H1 (cell line): ENCODE data around the gene SCFD1. TPM values are rescaled to one million over a fixed set of nuclear protein-coding genes. Genes with fewer than 3 reads are reported as not detected.

Source experiments
- BCL11A ChIP-seq, 2 experiments: IDR thresholded peaks; one replicate each; pipeline ENCODE4 v1.6.1; 2011; ENCODE audit warnings: low read depth in 2 of 2, low read length in 2 of 2, mild to moderate bottlenecking in 2 of 2
- CHD1 ChIP-seq: IDR thresholded peaks from 2 replicates; pipeline ENCODE4 v1.6.1; 2012; ENCODE audit warnings: low read depth, low read length, improper control_type of control experiment
- polyA plus RNA-seq, 7 experiments: library from polyadenylated mRNA; depleted of rRNA in 3 of 7; stranded (reverse) in 5 of 7; unstranded in 2 of 7; fragments of >200 nt in 5 of 7; fragments of 200-250 nt in 2 of 7; gene quantifications; 1 replicate in 5 of 7; 2 replicates in 1 of 7; 4 replicates in 1 of 7; pipeline versions ENCODE4 v1.2.1 to v1.2.3, GENCODE V29; 2011 to 2013; ENCODE audit warnings: missing spikeins in 2 of 7, mixed read lengths in 2 of 7
- total RNA-seq: library from RNA; stranded (reverse); fragmentation: NEBNext Ultra II Directional; extraction: Animal tissue kit (Norgen Biotek cat#: 25700); gene quantifications from 2 replicates; pipeline ENCODE4 v1.2.1, GENCODE V29; 2021
- TF ChIP-seq, protein P1 (sequence below): fragments of 300-600 bp; sonication (generic); IDR thresholded peaks from 2 replicates; pipeline ENCODE4 v1.7.1; 2012; ENCODE audit warnings: low read length, moderate library complexity, mild to moderate bottlenecking, inconsistent platforms; ENCODE audit not compliant: insufficient replicate concordance

SCFD1 gene
- total and polyA plus RNA-seq, 2 of the 8 experiments (the other 6 are each of a cell fraction or from before 2014, with no cell fraction given): 32.8 to 64.5 TPM

DNA sequence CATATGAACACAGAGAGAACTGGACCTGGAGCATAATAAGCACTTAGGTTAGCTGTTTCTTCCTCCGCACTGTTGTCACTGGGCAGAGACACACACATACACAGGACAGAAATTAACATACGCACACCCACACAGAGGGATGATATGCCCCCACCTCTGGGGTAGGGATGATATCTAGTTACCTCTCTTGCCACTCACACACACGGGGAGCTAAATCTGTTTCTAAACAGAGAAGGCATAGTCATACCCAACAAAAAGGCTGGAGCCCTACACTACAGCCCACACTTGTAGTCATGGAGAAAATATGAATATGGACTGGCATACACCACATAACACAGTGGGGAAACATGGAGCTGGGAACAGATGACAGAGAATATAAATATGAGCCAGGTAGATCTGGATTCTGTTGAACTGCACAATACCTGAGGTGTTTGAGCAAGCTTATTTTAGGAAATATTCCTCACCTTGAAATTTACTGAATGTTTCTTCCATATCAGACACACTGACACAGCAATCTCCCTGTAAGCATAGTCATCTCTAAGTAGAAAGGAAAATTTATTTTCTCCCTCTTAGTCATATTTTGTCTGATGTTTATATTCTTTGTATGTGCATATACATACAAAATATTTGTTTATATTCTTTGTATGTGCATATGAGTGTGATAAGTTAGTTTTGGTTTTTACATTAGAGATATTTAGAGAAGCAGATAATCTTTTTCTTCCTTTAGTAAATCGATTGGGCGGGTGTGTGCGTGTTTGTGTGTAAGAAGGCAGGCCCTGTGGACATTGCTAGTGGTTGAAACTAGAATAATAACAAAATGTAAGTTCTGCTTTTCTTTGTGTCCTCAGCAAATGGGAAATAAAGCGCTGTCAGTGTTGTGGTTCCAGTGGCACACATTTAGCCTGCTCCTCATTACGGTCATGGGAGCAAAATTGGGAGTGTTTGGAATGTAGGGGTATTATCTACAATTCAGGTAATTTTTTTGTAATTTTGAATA is 20.9 kb upstream of the SCFD1 start (continued):
- TF ChIP-seq, protein P1, sequence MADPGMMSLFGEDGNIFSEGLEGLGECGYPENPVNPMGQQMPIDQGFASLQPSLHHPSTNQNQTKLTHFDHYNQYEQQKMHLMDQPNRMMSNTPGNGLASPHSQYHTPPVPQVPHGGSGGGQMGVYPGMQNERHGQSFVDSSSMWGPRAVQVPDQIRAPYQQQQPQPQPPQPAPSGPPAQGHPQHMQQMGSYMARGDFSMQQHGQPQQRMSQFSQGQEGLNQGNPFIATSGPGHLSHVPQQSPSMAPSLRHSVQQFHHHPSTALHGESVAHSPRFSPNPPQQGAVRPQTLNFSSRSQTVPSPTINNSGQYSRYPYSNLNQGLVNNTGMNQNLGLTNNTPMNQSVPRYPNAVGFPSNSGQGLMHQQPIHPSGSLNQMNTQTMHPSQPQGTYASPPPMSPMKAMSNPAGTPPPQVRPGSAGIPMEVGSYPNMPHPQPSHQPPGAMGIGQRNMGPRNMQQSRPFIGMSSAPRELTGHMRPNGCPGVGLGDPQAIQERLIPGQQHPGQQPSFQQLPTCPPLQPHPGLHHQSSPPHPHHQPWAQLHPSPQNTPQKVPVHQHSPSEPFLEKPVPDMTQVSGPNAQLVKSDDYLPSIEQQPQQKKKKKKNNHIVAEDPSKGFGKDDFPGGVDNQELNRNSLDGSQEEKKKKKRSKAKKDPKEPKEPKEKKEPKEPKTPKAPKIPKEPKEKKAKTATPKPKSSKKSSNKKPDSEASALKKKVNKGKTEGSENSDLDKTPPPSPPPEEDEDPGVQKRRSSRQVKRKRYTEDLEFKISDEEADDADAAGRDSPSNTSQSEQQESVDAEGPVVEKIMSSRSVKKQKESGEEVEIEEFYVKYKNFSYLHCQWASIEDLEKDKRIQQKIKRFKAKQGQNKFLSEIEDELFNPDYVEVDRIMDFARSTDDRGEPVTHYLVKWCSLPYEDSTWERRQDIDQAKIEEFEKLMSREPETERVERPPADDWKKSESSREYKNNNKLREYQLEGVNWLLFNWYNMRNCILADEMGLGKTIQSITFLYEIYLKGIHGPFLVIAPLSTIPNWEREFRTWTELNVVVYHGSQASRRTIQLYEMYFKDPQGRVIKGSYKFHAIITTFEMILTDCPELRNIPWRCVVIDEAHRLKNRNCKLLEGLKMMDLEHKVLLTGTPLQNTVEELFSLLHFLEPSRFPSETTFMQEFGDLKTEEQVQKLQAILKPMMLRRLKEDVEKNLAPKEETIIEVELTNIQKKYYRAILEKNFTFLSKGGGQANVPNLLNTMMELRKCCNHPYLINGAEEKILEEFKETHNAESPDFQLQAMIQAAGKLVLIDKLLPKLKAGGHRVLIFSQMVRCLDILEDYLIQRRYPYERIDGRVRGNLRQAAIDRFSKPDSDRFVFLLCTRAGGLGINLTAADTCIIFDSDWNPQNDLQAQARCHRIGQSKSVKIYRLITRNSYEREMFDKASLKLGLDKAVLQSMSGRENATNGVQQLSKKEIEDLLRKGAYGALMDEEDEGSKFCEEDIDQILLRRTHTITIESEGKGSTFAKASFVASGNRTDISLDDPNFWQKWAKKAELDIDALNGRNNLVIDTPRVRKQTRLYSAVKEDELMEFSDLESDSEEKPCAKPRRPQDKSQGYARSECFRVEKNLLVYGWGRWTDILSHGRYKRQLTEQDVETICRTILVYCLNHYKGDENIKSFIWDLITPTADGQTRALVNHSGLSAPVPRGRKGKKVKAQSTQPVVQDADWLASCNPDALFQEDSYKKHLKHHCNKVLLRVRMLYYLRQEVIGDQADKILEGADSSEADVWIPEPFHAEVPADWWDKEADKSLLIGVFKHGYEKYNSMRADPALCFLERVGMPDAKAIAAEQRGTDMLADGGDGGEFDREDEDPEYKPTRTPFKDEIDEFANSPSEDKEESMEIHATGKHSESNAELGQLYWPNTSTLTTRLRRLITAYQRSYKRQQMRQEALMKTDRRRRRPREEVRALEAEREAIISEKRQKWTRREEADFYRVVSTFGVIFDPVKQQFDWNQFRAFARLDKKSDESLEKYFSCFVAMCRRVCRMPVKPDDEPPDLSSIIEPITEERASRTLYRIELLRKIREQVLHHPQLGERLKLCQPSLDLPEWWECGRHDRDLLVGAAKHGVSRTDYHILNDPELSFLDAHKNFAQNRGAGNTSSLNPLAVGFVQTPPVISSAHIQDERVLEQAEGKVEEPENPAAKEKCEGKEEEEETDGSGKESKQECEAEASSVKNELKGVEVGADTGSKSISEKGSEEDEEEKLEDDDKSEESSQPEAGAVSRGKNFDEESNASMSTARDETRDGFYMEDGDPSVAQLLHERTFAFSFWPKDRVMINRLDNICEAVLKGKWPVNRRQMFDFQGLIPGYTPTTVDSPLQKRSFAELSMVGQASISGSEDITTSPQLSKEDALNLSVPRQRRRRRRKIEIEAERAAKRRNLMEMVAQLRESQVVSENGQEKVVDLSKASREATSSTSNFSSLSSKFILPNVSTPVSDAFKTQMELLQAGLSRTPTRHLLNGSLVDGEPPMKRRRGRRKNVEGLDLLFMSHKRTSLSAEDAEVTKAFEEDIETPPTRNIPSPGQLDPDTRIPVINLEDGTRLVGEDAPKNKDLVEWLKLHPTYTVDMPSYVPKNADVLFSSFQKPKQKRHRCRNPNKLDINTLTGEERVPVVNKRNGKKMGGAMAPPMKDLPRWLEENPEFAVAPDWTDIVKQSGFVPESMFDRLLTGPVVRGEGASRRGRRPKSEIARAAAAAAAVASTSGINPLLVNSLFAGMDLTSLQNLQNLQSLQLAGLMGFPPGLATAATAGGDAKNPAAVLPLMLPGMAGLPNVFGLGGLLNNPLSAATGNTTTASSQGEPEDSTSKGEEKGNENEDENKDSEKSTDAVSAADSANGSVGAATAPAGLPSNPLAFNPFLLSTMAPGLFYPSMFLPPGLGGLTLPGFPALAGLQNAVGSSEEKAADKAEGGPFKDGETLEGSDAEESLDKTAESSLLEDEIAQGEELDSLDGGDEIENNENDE: no peak
- no peak for TF ChIP-seq BCL11A (IDR thresholded peaks at IDR 0.05; ENCODE audit: low read depth in 2 of 2, low read length in 2 of 2)
- TF ChIP-seq CHD1: no peak
